ENCODE measurements around the gene ANKRD55. TPM values are rescaled to one million over a fixed set of nuclear protein-coding genes. Genes with fewer than 3 reads are reported as not detected.

Gene ANKRD55
- total RNA-seq, 1 donor from 2014 or later, result 0.31 TPM

Small RNA genes lying within 50 kb of the gene (small RNA-seq; reads per million reads assigned to genes)
- gene RNA5SP184 (not detected), gene RNA5SP185 (not detected), gene RNU6-299P (not detected)

Other genes starting within 250 kb of the ANKRD55 start
- gene IL6ST, start 238.4 kb downstream of the ANKRD55 start, total RNA-seq, result 32.0 TPM